Measurements from ENCODE around the gene ARL5C. TPM values are rescaled to one million over a fixed set of nuclear protein-coding genes. Genes with fewer than 3 reads are reported as not detected.

ARL5C gene
- polyA plus RNA-seq, 1 donor (not counting 4 experiments of a cell fraction or from before 2014, with no cell fraction given) = not detected

DNA sequence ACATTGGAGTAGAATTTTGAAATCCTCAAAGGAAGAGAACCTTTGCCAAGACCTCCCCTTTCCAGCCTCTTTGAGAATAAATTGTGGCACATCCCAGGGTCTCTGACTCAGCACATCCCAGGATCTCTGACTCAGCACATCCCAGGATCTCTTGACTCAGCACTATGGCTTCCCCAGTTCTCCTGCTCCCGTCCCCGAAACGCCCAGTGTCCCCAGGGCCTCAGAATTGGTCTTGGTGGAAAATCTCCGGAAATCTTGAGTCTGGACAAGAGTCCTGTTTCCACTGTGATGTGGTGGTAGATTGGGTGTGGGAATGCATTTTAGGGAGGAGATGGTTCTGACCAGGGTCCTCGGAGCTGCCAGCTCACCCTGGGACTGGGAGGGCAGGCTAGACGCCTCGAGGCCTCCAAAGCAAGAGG is 33.8 kb downstream of the ARL5C start:
- no peaks in the 10 kb centered on the region for H3K79me2 ChIP-seq (ENCODE audit: control insufficient read depth, insufficient read depth, low read length)
- DNase-seq (ENCODE audit: low read depth, low spot score) (no peak), FAIRE-seq (no peak)
- no peak overlapping the region for H2AFZ ChIP-seq (ENCODE audit: control insufficient read depth, low read length)
- no peaks in the 10 kb centered on the region for H3K9me1 ChIP-seq (ENCODE audit: control insufficient read depth, extremely low read depth, insufficient read depth, low read length)
- no peak overlapping the region for H3K27ac ChIP-seq (ENCODE audit: control insufficient read depth, insufficient read depth, low read length)
- dilution Hi-C loops (cut with MboI; ENCODE audit: extremely low pct_ligation_motif_present, low sequenced_read_pairs) = no loop called here
- H3K9ac ChIP-seq (ENCODE audit: control insufficient read depth, extremely low read depth, insufficient read depth, low read length) = no peak overlapping the region
- H4K20me1 ChIP-seq (ENCODE audit: control insufficient read depth, extremely low read depth, insufficient read depth, low read length) = no peaks in the 10 kb centered on the region
- no peak overlapping the region for H3K4me3 ChIP-seq (ENCODE audit: control insufficient read depth in 2 of 3, extremely low read depth in 1 of 3, insufficient read depth in 2 of 3, low read depth in 1 of 3, low read length in 3 of 3)
- H3K4me1 ChIP-seq (ENCODE audit: control insufficient read depth, extremely low read depth, insufficient read depth, low read length) = no peaks in the 10 kb centered on the region
- TF ChIP-seq EZH2 (IDR thresholded peaks at IDR 0.05; ENCODE audit: low read length) = no peak
- TF ChIP-seq, protein P1, sequence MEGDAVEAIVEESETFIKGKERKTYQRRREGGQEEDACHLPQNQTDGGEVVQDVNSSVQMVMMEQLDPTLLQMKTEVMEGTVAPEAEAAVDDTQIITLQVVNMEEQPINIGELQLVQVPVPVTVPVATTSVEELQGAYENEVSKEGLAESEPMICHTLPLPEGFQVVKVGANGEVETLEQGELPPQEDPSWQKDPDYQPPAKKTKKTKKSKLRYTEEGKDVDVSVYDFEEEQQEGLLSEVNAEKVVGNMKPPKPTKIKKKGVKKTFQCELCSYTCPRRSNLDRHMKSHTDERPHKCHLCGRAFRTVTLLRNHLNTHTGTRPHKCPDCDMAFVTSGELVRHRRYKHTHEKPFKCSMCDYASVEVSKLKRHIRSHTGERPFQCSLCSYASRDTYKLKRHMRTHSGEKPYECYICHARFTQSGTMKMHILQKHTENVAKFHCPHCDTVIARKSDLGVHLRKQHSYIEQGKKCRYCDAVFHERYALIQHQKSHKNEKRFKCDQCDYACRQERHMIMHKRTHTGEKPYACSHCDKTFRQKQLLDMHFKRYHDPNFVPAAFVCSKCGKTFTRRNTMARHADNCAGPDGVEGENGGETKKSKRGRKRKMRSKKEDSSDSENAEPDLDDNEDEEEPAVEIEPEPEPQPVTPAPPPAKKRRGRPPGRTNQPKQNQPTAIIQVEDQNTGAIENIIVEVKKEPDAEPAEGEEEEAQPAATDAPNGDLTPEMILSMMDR (optimal IDR thresholded peaks at IDR 0.05 in 1 of 3, IDR thresholded peaks at IDR 0.05 in 1 of 3, conservative IDR thresholded peaks at IDR 0.05 in 1 of 3; ENCODE audit: extremely low read depth in 1 of 3, insufficient read depth in 2 of 3, low read length in 3 of 3) = no peak
- H3K36me3 ChIP-seq (ENCODE audit: control insufficient read depth in 2 of 2, extremely low read depth in 1 of 2, insufficient read depth in 2 of 2, low read length in 2 of 2) = no peaks in the 10 kb centered on the region
- no peak overlapping the region for H3K4me2 ChIP-seq (ENCODE audit: control insufficient read depth, extremely low read depth, insufficient read depth, low read depth, low read length)
- H3K27me3 ChIP-seq (ENCODE audit: control insufficient read depth, extremely low read depth, insufficient read depth, low read length) = no peaks in the 10 kb centered on the region
- no peaks in the 10 kb centered on the region for H3K9me3 ChIP-seq (ENCODE audit: control insufficient read depth, low read depth, low read length)

DNA sequence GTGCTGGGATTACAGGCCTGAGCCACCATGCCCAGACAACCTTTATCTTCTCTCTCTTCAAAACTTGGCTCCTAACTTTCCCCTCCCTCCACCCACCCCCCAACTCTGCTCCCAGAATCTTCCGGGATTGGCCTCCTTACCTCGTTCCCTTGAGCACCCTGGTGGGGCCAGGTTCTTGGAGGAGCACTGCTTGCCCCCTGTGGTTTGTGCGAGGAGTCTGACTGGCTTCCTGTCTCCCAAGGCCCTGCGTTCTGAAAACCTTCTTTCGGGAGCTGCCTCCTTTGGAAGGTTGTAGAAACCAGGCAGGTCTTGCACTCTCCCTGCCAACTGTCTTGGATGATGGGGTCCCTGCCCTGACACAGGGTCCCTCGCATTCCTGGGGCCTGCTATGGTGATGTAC is 34.3 kb downstream of the ARL5C start:
- H3K27me3 ChIP-seq (ENCODE audit: control insufficient read depth, extremely low read depth, insufficient read depth, low read length) = no peaks in the 10 kb centered on the region
- H2AFZ ChIP-seq (ENCODE audit: control insufficient read depth, low read length) = no peak overlapping the region
- H3K4me2 ChIP-seq (ENCODE audit: control insufficient read depth, extremely low read depth, insufficient read depth, low read depth, low read length) = no peak overlapping the region

More for the DNA sequence above, 34.3 kb downstream of the ARL5C start:
- dilution Hi-C loops (cut with MboI; ENCODE audit: extremely low pct_ligation_motif_present, low sequenced_read_pairs) = no loop called here
- Histone ChIP-seq H3K9me1 (ENCODE audit: control insufficient read depth, extremely low read depth, insufficient read depth, low read length) (no peaks in the 10 kb centered on the region), H3K9ac (ENCODE audit: control insufficient read depth, extremely low read depth, insufficient read depth, low read length) (no peak overlapping the region), H3K79me2 (ENCODE audit: control insufficient read depth, insufficient read depth, low read length) (no peaks in the 10 kb centered on the region), H4K20me1 (ENCODE audit: control insufficient read depth, extremely low read depth, insufficient read depth, low read length) (no peaks in the 10 kb centered on the region), H3K36me3 (ENCODE audit: control insufficient read depth in 2 of 2, extremely low read depth in 1 of 2, insufficient read depth in 2 of 2, low read length in 2 of 2) (no peaks in the 10 kb centered on the region), H3K4me1 (ENCODE audit: control insufficient read depth, extremely low read depth, insufficient read depth, low read length) (no peaks in the 10 kb centered on the region), H3K4me3 (ENCODE audit: control insufficient read depth in 2 of 3, extremely low read depth in 1 of 3, insufficient read depth in 2 of 3, low read depth in 1 of 3, low read length in 3 of 3) (no peak overlapping the region), H3K27ac (ENCODE audit: control insufficient read depth, insufficient read depth, low read length) (no peak overlapping the region), H3K9me3 (ENCODE audit: control insufficient read depth, low read depth, low read length) (no peaks in the 10 kb centered on the region)
- DNase-seq (ENCODE audit: low read depth, low spot score) (no peak), FAIRE-seq (no peak)
- TF ChIP-seq, protein P1 (optimal IDR thresholded peaks at IDR 0.05 in 1 of 3, IDR thresholded peaks at IDR 0.05 in 1 of 3, conservative IDR thresholded peaks at IDR 0.05 in 1 of 3; ENCODE audit: extremely low read depth in 1 of 3, insufficient read depth in 2 of 3, low read length in 3 of 3) = no peak
- no peak for TF ChIP-seq EZH2 (IDR thresholded peaks at IDR 0.05; ENCODE audit: low read length)
